K562 (cell line): ENCODE results near the gene SH3PXD2B. TPM values are rescaled to one million over a fixed set of nuclear protein-coding genes. Genes with fewer than 3 reads are reported as not detected.

Source experiments
- ATAC-seq: fragments of 200-7000 bp; cut with Tn5 transposase; 3 replicates; pipeline ENCODE4 v1.9.1; 2020; ENCODE audit warnings: moderate library complexity
- BruUV-seq: library from RNA; stranded (reverse); fragments of 400-500 nt; replicated peaks from 2 replicates; lab custom pipeline; 2021; lab: Mats Ljungman, UMichigan
- CTCF ChIA-PET: fragments of 300-600 bp; formaldehyde crosslinking; extraction: SDS; loops from one replicate; lab custom pipeline; 2021; ENCODE audit warnings: low intra/inter-chr PET ratio; lab: Yijun Ruan, JAX
- POLR2A ChIA-PET: fragments of 300-600, 350-650 bp; sonication (Branson Sonifier 250); formaldehyde crosslinking; extraction: SDS; loops from one replicate; lab custom pipeline; 2021; ENCODE audit warnings: antibody characterized with exemption, inconsistent platforms; lab: Yijun Ruan, JAX
- DNase-seq, 4 experiments: peaks; one replicate each; pipeline versions ENCODE4 v3.0.0 to v3.0.0-alpha.2; 2011 to 2018; ENCODE audit warnings: low spot score in 3 of 4, mixed read lengths in 3 of 4; ENCODE audit errors: extremely low read depth in 1 of 4
- FAIRE-seq: peaks from 2 replicates; lab custom pipeline; 2011; peaks lifted over from hg19 to GRCh38; lab: Jason Lieb, UNC
- H2AFZ ChIP-seq: 2 replicates; pipeline ENCODE4 v1.6.0; 2011; ENCODE audit warnings: low read depth, low read length, control low read depth, inconsistent platforms
- H3K27ac ChIP-seq: fragments of 200-600 bp; 3 replicates; pipeline ENCODE4 v1.8.0; 2011; ENCODE audit warnings: low read depth, mild to moderate bottlenecking, control low read depth, inconsistent platforms, low read length, moderate library complexity, mixed read lengths; ENCODE audit errors: extremely low read depth
- H3K27me3 ChIP-seq, 2 experiments: fragments of 300-600 bp in 1 of 2; 2 replicates in 1 of 2; 3 replicates in 1 of 2; pipeline versions ENCODE4 v1.6.0 to v1.8.0; 2011; ENCODE audit warnings: inconsistent platforms in 2 of 2, low read length in 2 of 2, mild to moderate bottlenecking in 1 of 2, mixed read lengths in 1 of 2, moderate library complexity in 1 of 2; ENCODE audit not compliant: control insufficient read depth in 2 of 2, insufficient read depth in 2 of 2
- H3K36me3 ChIP-seq: fragments of 300-600 bp; 3 replicates; pipeline ENCODE4 v1.8.0; 2011; ENCODE audit warnings: mild to moderate bottlenecking, low read length, inconsistent platforms; ENCODE audit not compliant: control insufficient read depth, insufficient read depth
- H3K4me1 ChIP-seq, 2 experiments: fragments of 200-600 bp in 1 of 2; replicated peaks in 1 of 2; 2 replicates in 1 of 2; 3 replicates in 1 of 2; pipeline versions ENCODE4 v1.5.1 to v1.8.0; 2011; ENCODE audit warnings: inconsistent platforms in 2 of 2, low read length in 2 of 2, mild to moderate bottlenecking in 1 of 2, mixed read lengths in 1 of 2, moderate library complexity in 1 of 2; ENCODE audit not compliant: control insufficient read depth in 2 of 2, insufficient read depth in 2 of 2
- H3K4me2 ChIP-seq: 2 replicates; pipeline ENCODE4 v1.6.1; 2011; ENCODE audit warnings: low read length, control low read depth, inconsistent platforms, mixed read lengths; ENCODE audit not compliant: insufficient read depth
- H3K4me3 ChIP-seq: fragments of 200-600 bp; sonication (generic), shearing (Covaris generic); 2 replicates; pipeline ENCODE4 v1.5.1; 2016; ENCODE audit warnings: control low read depth, inconsistent platforms
- H3K79me2 ChIP-seq: fragments of 200-600 bp; 3 replicates; pipeline ENCODE4 v1.8.0; 2011; ENCODE audit warnings: low read length, inconsistent platforms; ENCODE audit not compliant: control insufficient read depth, insufficient read depth
- H3K9ac ChIP-seq, 2 experiments: 2 replicates each; pipeline versions ENCODE4 v1.6.0 to v1.6.1; 2011; ENCODE audit warnings: low read depth in 2 of 2, low read length in 2 of 2, control low read depth in 1 of 2, inconsistent platforms in 1 of 2, mild to moderate bottlenecking in 1 of 2, mixed read lengths in 1 of 2; ENCODE audit not compliant: insufficient read depth in 1 of 2
- H3K9me1 ChIP-seq: one replicate; pipeline ENCODE4 v1.6.0; 2011; ENCODE audit warnings: inconsistent platforms, mild to moderate bottlenecking, low read length, moderate library complexity; ENCODE audit not compliant: control insufficient read depth, insufficient read depth
- H3K9me3 ChIP-seq: replicated peaks from 2 replicates; pipeline ENCODE4 v1.5.1; 2011; ENCODE audit warnings: low read depth, low read length, inconsistent platforms; ENCODE audit not compliant: control insufficient read depth, insufficient read depth
- H4K20me1 ChIP-seq: replicated peaks from 2 replicates; pipeline ENCODE4 v1.6.1; 2011; ENCODE audit warnings: low read length, inconsistent platforms, mixed read lengths; ENCODE audit not compliant: control insufficient read depth, insufficient read depth
- C11orf30 ChIP-seq: fragments of 450-650 bp; IDR thresholded peaks from 2 replicates; pipeline ENCODE4 v1.6.1; 2016; ENCODE audit warnings: low read depth, mild to moderate bottlenecking
- CHD2 ChIP-seq: IDR thresholded peaks from 2 replicates; pipeline ENCODE4 v1.6.1; 2011; ENCODE audit warnings: low read depth, low read length
- HIVEP1 ChIP-seq: fragments of 250-450 bp; sonication (Bioruptor Pico); IDR thresholded peaks from 2 replicates; pipeline ENCODE4 v1.4.0; 2020; ENCODE audit warnings: mild to moderate bottlenecking
- JUN ChIP-seq, 2 experiments: sonication (generic) in 1 of 2; formaldehyde crosslinking in 1 of 2; IDR thresholded peaks; 2 replicates each; pipeline versions ENCODE4 v1.6.1 to v1.8.0; 2012 to 2022; ENCODE audit warnings: borderline replicate concordance in 2 of 2, mild to moderate bottlenecking in 2 of 2, improper control_type of control experiment in 1 of 2, low read depth in 1 of 2, low read length in 1 of 2, missing genetic modification reagents in 1 of 2
- MXI1 ChIP-seq: IDR thresholded peaks from 2 replicates; pipeline ENCODE4 v1.6.1; 2011; ENCODE audit warnings: low read depth, mild to moderate bottlenecking, improper control_type of control experiment, low read length
- SLC30A9 ChIP-seq: fragments of 250-450 bp; sonication (Bioruptor Pico); IDR thresholded peaks from 2 replicates; pipeline ENCODE4 v1.8.0; 2022; ENCODE audit warnings: mild to moderate bottlenecking, moderate library complexity
- TAF15 ChIP-seq: fragments of 200-400 bp; formaldehyde crosslinking; IDR thresholded peaks from 2 replicates; pipeline ENCODE4 v1.6.1; 2017; ENCODE audit warnings: mild to moderate bottlenecking, low read depth, low read length, moderate library complexity
- ZFP36 ChIP-seq: fragments of 150-350 bp; IDR thresholded peaks from 2 replicates; pipeline ENCODE4 v1.6.1; 2018; ENCODE audit warnings: low read length, low read depth; ENCODE audit not compliant: partially characterized antibody
- ZNF584 ChIP-seq: fragments of 200-800 bp; sonication (Bioruptor generic); IDR thresholded peaks from 2 replicates; pipeline ENCODE4 v1.6.1; 2016; ENCODE audit warnings: low read depth, mild to moderate bottlenecking, missing genetic modification characterization, missing compliant biosample characterization
- ZNF586 ChIP-seq: fragments of 450-650 bp; formaldehyde crosslinking; conservative IDR thresholded peaks from 2 replicates; pipeline ENCODE4 v1.4.0; 2020; ENCODE audit warnings: mild to moderate bottlenecking, moderate library complexity
- ZNF696 ChIP-seq: fragments of 250-450 bp; sonication (Bioruptor Pico); conservative IDR thresholded peaks from 2 replicates; pipeline ENCODE4 v1.4.0; 2020; ENCODE audit warnings: mild to moderate bottlenecking, moderate library complexity
- WGBS: fragments of 100-300 bp; shearing (Covaris generic); methylation state at CpG from one replicate; pipeline ENCODE4 v1.1.6; 2016; ENCODE audit warnings: low coverage, mixed read lengths; ENCODE audit not compliant: insufficient coverage; ENCODE audit errors: missing lambda C conversion rate; 5-methylcytosine and 5-hydroxymethylcytosine counted together
- in situ Hi-C: fragments of 300-500 bp; cut with MboI; formaldehyde crosslinking; loops from 4 replicates; pipeline ENCODE4 v1.15.0; 2018; ENCODE audit warnings: inconsistent platforms, mixed read lengths
- intact Hi-C: fragments of 100-400 bp; cut with micrococcal nuclease; formaldehyde crosslinking; loops from 2 replicates; pipeline ENCODE4 v1.14.2; 2022
- polyA plus RNA-seq, 8 experiments: library from polyadenylated mRNA; depleted of rRNA in 4 of 8; stranded (reverse) in 5 of 8; unstranded in 3 of 8; fragments of >200 nt; fragmentation: Nextera tagmentation in 2 of 8; fragmentation: Illumina TruSeq in 1 of 8; extraction: Ambion mirVana in 2 of 8; extraction: Trizol in 1 of 8; gene quantifications; 2 replicates each; pipeline versions ENCODE4 v1.2.1 to v1.2.3, GENCODE V29; 2011 to 2014; ENCODE audit warnings: inconsistent platforms in 1 of 8, missing spikeins in 1 of 8
- total RNA-seq, 7 experiments: library from RNA; depleted of rRNA in 6 of 7; stranded (reverse); fragments of >200 nt in 6 of 7; fragmentation: Illumina TruSeq in 2 of 7; extraction: Trizol in 2 of 7; gene quantifications; 2 replicates each; pipeline versions ENCODE4 v1.2.1 to v1.2.3, GENCODE V29; 2011 to 2021; ENCODE audit warnings: low replicate concordance in 1 of 7
- TF ChIP-seq, protein P1 (sequence below): IDR thresholded peaks from 3 replicates; pipeline ENCODE4 v1.6.1; 2011; ENCODE audit warnings: borderline replicate concordance, mild to moderate bottlenecking, moderate library complexity; ENCODE audit not compliant: insufficient read length; ENCODE audit errors: extremely low read depth
- TF ChIP-seq, protein P2 (sequence below): fragments of 450-650 bp; IDR thresholded peaks from 2 replicates; pipeline ENCODE4 v1.6.1; 2016; ENCODE audit warnings: low read depth, mild to moderate bottlenecking, moderate library complexity

Gene SH3PXD2B
- total and polyA plus RNA-seq, 9 of the 15 experiments (the other 6 are each of a cell fraction or from before 2014, with no cell fraction given) = 0.04 to 0.66 (median 0.19) TPM

DNA sequence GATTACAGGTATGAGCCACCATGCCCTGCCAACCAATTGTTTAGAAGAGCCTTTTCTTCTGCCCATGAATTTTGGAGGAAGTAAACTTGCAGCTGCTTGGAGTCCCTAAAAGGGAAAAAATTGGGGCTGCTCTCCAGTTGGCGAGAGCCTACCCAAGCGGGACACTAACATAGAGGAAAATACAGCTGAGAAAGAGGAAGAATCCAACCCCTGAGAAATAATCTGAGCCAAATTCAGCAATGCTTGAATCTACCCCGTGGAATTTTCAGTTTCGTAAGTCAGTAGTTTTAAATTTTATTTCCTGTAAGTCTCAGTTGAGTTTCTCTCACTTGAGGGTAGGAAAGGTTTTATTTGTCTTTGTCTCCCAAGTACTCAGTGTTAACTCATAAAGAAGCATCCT is 140.4 kb downstream of the SH3PXD2B start:
- no TSS peak for BruUV-seq
- no peak for FAIRE-seq

More for the DNA sequence above, 140.4 kb downstream of the SH3PXD2B start:
- DNase-seq (no peak), ATAC-seq (no peak)
- Histone ChIP-seq H3K27me3 (peaks cover 5 to 15% of the 10 kb centered on the region in 2 experiments; a peak in 4 of 5 replicates), H3K4me3 (no peak overlapping the region), H3K9me1 (no peaks in the 10 kb centered on the region), H2AFZ (no peak overlapping the region), H3K79me2 (no peaks in the 10 kb centered on the region), H3K9me3 (no peaks in the 10 kb centered on the region), H3K36me3 (no peaks in the 10 kb centered on the region), H3K27ac (no peak overlapping the region), H3K4me2 (no peak overlapping the region), H3K9ac (no peak overlapping the region), H3K4me1 (no peaks in the 10 kb centered on the region), H4K20me1 (no peaks in the 10 kb centered on the region)
- TF ChIP-seq, protein P1, sequence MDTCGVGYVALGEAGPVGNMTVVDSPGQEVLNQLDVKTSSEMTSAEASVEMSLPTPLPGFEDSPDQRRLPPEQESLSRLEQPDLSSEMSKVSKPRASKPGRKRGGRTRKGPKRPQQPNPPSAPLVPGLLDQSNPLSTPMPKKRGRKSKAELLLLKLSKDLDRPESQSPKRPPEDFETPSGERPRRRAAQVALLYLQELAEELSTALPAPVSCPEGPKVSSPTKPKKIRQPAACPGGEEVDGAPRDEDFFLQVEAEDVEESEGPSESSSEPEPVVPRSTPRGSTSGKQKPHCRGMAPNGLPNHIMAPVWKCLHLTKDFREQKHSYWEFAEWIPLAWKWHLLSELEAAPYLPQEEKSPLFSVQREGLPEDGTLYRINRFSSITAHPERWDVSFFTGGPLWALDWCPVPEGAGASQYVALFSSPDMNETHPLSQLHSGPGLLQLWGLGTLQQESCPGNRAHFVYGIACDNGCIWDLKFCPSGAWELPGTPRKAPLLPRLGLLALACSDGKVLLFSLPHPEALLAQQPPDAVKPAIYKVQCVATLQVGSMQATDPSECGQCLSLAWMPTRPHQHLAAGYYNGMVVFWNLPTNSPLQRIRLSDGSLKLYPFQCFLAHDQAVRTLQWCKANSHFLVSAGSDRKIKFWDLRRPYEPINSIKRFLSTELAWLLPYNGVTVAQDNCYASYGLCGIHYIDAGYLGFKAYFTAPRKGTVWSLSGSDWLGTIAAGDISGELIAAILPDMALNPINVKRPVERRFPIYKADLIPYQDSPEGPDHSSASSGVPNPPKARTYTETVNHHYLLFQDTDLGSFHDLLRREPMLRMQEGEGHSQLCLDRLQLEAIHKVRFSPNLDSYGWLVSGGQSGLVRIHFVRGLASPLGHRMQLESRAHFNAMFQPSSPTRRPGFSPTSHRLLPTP = no peak
- no peak for TF ChIP-seq TAF15
- no peak for TF ChIP-seq JUN (IDR thresholded peaks at IDR 0.05; ENCODE audit: borderline replicate concordance, low read depth, low read length)
- no peak for TF ChIP-seq JUN (CRISPR knock-in tag; IDR thresholded peaks at IDR 0.05; ENCODE audit: borderline replicate concordance)
- TF ChIP-seq, protein P2, sequence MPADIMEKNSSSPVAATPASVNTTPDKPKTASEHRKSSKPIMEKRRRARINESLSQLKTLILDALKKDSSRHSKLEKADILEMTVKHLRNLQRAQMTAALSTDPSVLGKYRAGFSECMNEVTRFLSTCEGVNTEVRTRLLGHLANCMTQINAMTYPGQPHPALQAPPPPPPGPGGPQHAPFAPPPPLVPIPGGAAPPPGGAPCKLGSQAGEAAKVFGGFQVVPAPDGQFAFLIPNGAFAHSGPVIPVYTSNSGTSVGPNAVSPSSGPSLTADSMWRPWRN = no peak
- no peak for TF ChIP-seq ZNF696 (CRISPR knock-in tag)
- TF ChIP-seq MXI1 = no peak
- TF ChIP-seq ZFP36 = no peak
- no peak for TF ChIP-seq HIVEP1
- TF ChIP-seq SLC30A9 (CRISPR knock-in tag) = no peak
- no peak for TF ChIP-seq ZNF586
- TF ChIP-seq ZNF584 (CRISPR knock-in tag) = no peak
- no peak for TF ChIP-seq C11orf30
- no peak for TF ChIP-seq CHD2
- intact Hi-C loops = no loop called here
- 3% methylated on average over 4 of the region's 4 CpGs for WGBS
- in situ Hi-C loops = no loop called here
- ChIA-PET POLR2A (no interaction called here), CTCF (interaction anchor here (0.6 kb wide), 1 partner anchor 479 kb away, joined by 4 read pairs; no protein-coding TSS in a partner anchor)
